Mesenchymal stem cell (in vitro differentiated cells and primary cell): ENCODE data around the gene LRSAM1.
A peak's percentile ranks its signal among the peaks of the same experiment; 100 is the strongest.

Experiments used
- DNase-seq: peaks from one replicate; pipeline ENCODE4 v3.0.0-alpha.2; 2013
- H2AFZ ChIP-seq: one replicate; pipeline ENCODE4 v1.6.1; 2013; ENCODE audit warnings: low read depth, mild to moderate bottlenecking, control low read depth, inconsistent platforms, low read length, moderate library complexity
- H2AK5ac ChIP-seq: 2 replicates; pipeline ENCODE4 v1.6.1; 2013; ENCODE audit warnings: low read length, moderate library complexity, mild to moderate bottlenecking, inconsistent platforms; ENCODE audit not compliant: severe bottlenecking
- H2BK120ac ChIP-seq: one replicate; pipeline ENCODE4 v1.6.1; 2013; ENCODE audit warnings: low read depth, mild to moderate bottlenecking, inconsistent platforms, low read length, moderate library complexity
- H2BK12ac ChIP-seq, 2 experiments: one replicate each; pipeline ENCODE4 v1.6.1; 2013; ENCODE audit warnings: inconsistent platforms in 2 of 2, low read length in 2 of 2, mild to moderate bottlenecking in 2 of 2, moderate library complexity in 2 of 2, control low read depth in 1 of 2
- H2BK15ac ChIP-seq: one replicate; pipeline ENCODE4 v1.6.1; 2013; ENCODE audit warnings: mild to moderate bottlenecking, low read depth, inconsistent platforms; ENCODE audit not compliant: poor library complexity, severe bottlenecking
- H2BK5ac ChIP-seq: 2 replicates; pipeline ENCODE4 v1.6.1; 2013; ENCODE audit warnings: low read depth, mild to moderate bottlenecking, low read length, control low read depth, inconsistent platforms; ENCODE audit not compliant: poor library complexity, severe bottlenecking
- H3K14ac ChIP-seq, 2 experiments: one replicate each; pipeline ENCODE4 v1.6.1; 2013; ENCODE audit warnings: inconsistent platforms in 2 of 2, low read length in 2 of 2, control low read depth in 1 of 2, mild to moderate bottlenecking in 1 of 2, moderate library complexity in 1 of 2
- H3K18ac ChIP-seq, 2 experiments: one replicate each; pipeline ENCODE4 v1.6.1; 2013; ENCODE audit warnings: inconsistent platforms in 2 of 2, low read length in 2 of 2, control low read depth in 1 of 2, low read depth in 1 of 2, mild to moderate bottlenecking in 1 of 2
- H3K23ac ChIP-seq, 2 experiments: one replicate each; pipeline ENCODE4 v1.6.1; 2013; ENCODE audit warnings: inconsistent platforms in 2 of 2, low read length in 2 of 2, mild to moderate bottlenecking in 2 of 2, moderate library complexity in 2 of 2, control low read depth in 1 of 2
- H3K27ac ChIP-seq: 2 replicates; pipeline ENCODE4 v1.5.1; 2013; ENCODE audit warnings: mild to moderate bottlenecking, moderate library complexity, low read length, control low read depth, inconsistent platforms; ENCODE audit not compliant: poor library complexity, severe bottlenecking
- H3K27me3 ChIP-seq, 2 experiments: 2 replicates each; pipeline versions ENCODE4 v1.6.1 to v1.7.0; 2013; ENCODE audit warnings: low read length in 2 of 2, mild to moderate bottlenecking in 2 of 2, moderate library complexity in 2 of 2, control low read depth in 1 of 2, inconsistent platforms in 1 of 2; ENCODE audit not compliant: control insufficient read depth in 1 of 2, insufficient read depth in 1 of 2
- H3K36me3 ChIP-seq, 2 experiments: 2 replicates each; pipeline versions ENCODE4 v1.6.1 to v1.7.0; 2013; ENCODE audit warnings: low read length in 2 of 2, control low read depth in 1 of 2, inconsistent platforms in 1 of 2, low read depth in 1 of 2, mild to moderate bottlenecking in 1 of 2; ENCODE audit not compliant: insufficient read depth in 2 of 2, control insufficient read depth in 1 of 2
- H3K4ac ChIP-seq, 2 experiments: one replicate each; pipeline ENCODE4 v1.6.1; 2013; ENCODE audit warnings: inconsistent platforms in 2 of 2, low read length in 2 of 2, mild to moderate bottlenecking in 2 of 2, moderate library complexity in 2 of 2, control low read depth in 1 of 2, low read depth in 1 of 2
- H3K4me1 ChIP-seq: 2 replicates; pipeline ENCODE4 v1.6.1; 2013; ENCODE audit warnings: low read depth, low read length, control low read depth; ENCODE audit not compliant: control insufficient read depth, insufficient read depth
- H3K4me2 ChIP-seq: 2 replicates; pipeline ENCODE4 v1.6.1; 2013; ENCODE audit warnings: low read length, mild to moderate bottlenecking, inconsistent platforms; ENCODE audit not compliant: poor library complexity, severe bottlenecking
- H3K4me3 ChIP-seq, 2 experiments: 2 replicates each; pipeline versions ENCODE4 v1.5.1 to v1.7.0; 2013; ENCODE audit warnings: low read length in 2 of 2, mild to moderate bottlenecking in 2 of 2, control low read depth in 1 of 2, low read depth in 1 of 2; ENCODE audit not compliant: insufficient read depth in 1 of 2
- H3K79me1 ChIP-seq: replicated peaks from 2 replicates; pipeline ENCODE4 v1.6.1; 2013; ENCODE audit warnings: mild to moderate bottlenecking, control low read depth, low read length, inconsistent platforms; ENCODE audit not compliant: poor library complexity, severe bottlenecking
- H3K9ac ChIP-seq: 2 replicates; pipeline ENCODE4 v1.7.0; 2013; ENCODE audit warnings: mild to moderate bottlenecking, low read length, moderate library complexity
- H3K9me3 ChIP-seq: 2 replicates; pipeline ENCODE4 v1.7.0; 2013; ENCODE audit warnings: mild to moderate bottlenecking, low read length; ENCODE audit not compliant: control insufficient read depth
- H4K8ac ChIP-seq: one replicate; pipeline ENCODE4 v1.6.1; 2013; ENCODE audit warnings: inconsistent platforms, mild to moderate bottlenecking, low read length, moderate library complexity
- H4K91ac ChIP-seq: one replicate; pipeline ENCODE4 v1.6.1; 2013; ENCODE audit warnings: mild to moderate bottlenecking, low read length, inconsistent platforms
- WGBS: methylation state at CpG from one replicate; pipeline ENCODE4 v1.1.7; 2013; ENCODE audit warnings: mixed read lengths; 5-methylcytosine and 5-hydroxymethylcytosine counted together

LRSAM1 gene

GRCh38 chr9:127492616-127493015 is 41.3 kb downstream of the LRSAM1 start:
- Histone ChIP-seq H2BK5ac (no peak overlapping the region), H3K27me3 (no peaks in the 10 kb centered on the region), H3K4ac (no peak overlapping the region), H3K9ac (no peak overlapping the region), H3K23ac (no peak overlapping the region), H2BK15ac (no peak overlapping the region), H3K4me2 (no peak overlapping the region), H3K14ac (no peak overlapping the region), H3K9me3 (no peaks in the 10 kb centered on the region), H3K4me3 (no peak overlapping the region), H2AFZ (no peak overlapping the region), H4K91ac (no peak overlapping the region), H4K8ac (no peak overlapping the region), H3K18ac (no peak overlapping the region), H3K79me1 (peaks cover 15% of the 10 kb centered on the region), H3K36me3 (peaks cover 72 to 75% of the 10 kb centered on the region in 2 experiments), H2BK120ac (no peak overlapping the region), H3K27ac (no peak overlapping the region), H2BK12ac (no peak overlapping the region), H3K4me1 (peaks cover 53% of the 10 kb centered on the region), H2AK5ac (peak overlapping the region; percentile 42)
- 91% methylated on average over 14 of the region's 14 CpGs for WGBS
- DNase-seq = no peak

- Histone ChIP-seq H3K4me1 (peaks cover 60% of the 10 kb centered on the region), H3K18ac (no peak overlapping the region), H3K9ac (no peak overlapping the region), H2AFZ (no peak overlapping the region), H2BK15ac (no peak overlapping the region), H2AK5ac (peak overlapping the region; percentile 10), H3K27me3 (no peaks in the 10 kb centered on the region), H2BK5ac (no peak overlapping the region), H3K36me3 (peaks cover 72 to 78% of the 10 kb centered on the region in 2 experiments), H3K9me3 (no peaks in the 10 kb centered on the region), H3K27ac (no peak overlapping the region), H3K14ac (no peak overlapping the region), H3K4me2 (no peak overlapping the region), H3K23ac (no peak overlapping the region), H2BK120ac (no peak overlapping the region), H4K8ac (no peak overlapping the region), H4K91ac (no peak overlapping the region), H2BK12ac (no peak overlapping the region), H3K4me3 (no peak overlapping the region), H3K4ac (no peak overlapping the region), H3K79me1 (peaks cover 17% of the 10 kb centered on the region)
- DNase-seq = no peak
- 96% methylated on average over 22 of the region's 22 CpGs for WGBS
Measured at GRCh38 chr9:127493592-127494303, 42.4 kb downstream of the LRSAM1 start.

- no peaks in the 10 kb centered on the region for H3K27me3 ChIP-seq
- H4K8ac ChIP-seq = no peak overlapping the region
- peaks cover 67 to 73% of the 10 kb centered on the region in 2 experiments for H3K36me3 ChIP-seq
- H2BK120ac ChIP-seq = no peak overlapping the region
- H3K4me3 ChIP-seq = no peak overlapping the region
- no peak overlapping the region for H2AFZ ChIP-seq
- no peak overlapping the region for H4K91ac ChIP-seq
- no peak overlapping the region for H3K4ac ChIP-seq
- no peak overlapping the region for H3K14ac ChIP-seq
- no peak overlapping the region for H3K23ac ChIP-seq
- H3K4me2 ChIP-seq = no peak overlapping the region
- no peak overlapping the region for H3K9ac ChIP-seq
- H2BK15ac ChIP-seq = no peak overlapping the region
- peaks cover 16% of the 10 kb centered on the region for H3K79me1 ChIP-seq
- H2BK5ac ChIP-seq = no peak overlapping the region
- H3K18ac ChIP-seq = no peak overlapping the region
- H2AK5ac ChIP-seq = no peak overlapping the region
- DNase-seq = no peak
- no peaks in the 10 kb centered on the region for H3K9me3 ChIP-seq
- 95% methylated on average over 9 of the region's 9 CpGs for WGBS
- no peak overlapping the region for H3K27ac ChIP-seq
- H2BK12ac ChIP-seq = no peak overlapping the region
- H3K4me1 ChIP-seq = peaks cover 59% of the 10 kb centered on the region
Measured at GRCh38 chr9:127494304-127494702, 43.0 kb downstream of the LRSAM1 start.

GRCh38 chr9:127495884-127496555 is 44.7 kb downstream of the LRSAM1 start:
- Histone ChIP-seq H2AFZ (no peak overlapping the region), H2AK5ac (peak overlapping the region; percentile 46), H2BK5ac (no peak overlapping the region), H3K4ac (no peak overlapping the region), H2BK120ac (no peak overlapping the region), H4K8ac (peak overlapping the region; percentile 33), H3K9me3 (no peaks in the 10 kb centered on the region), H3K23ac (no peak overlapping the region), H3K27ac (peak overlapping the region; percentile 83), H3K79me1 (peaks cover 14% of the 10 kb centered on the region), H3K18ac (peak overlapping the region in 1 of 2 experiments; percentile 69), H2BK15ac (no peak overlapping the region), H3K36me3 (peaks cover 67 to 73% of the 10 kb centered on the region in 2 experiments), H2BK12ac (peak overlapping the region in 1 of 2 experiments; percentile 83), H3K9ac (peak overlapping the region; percentile 76), H3K4me1 (peaks cover 54% of the 10 kb centered on the region), H3K4me2 (no peak overlapping the region), H4K91ac (no peak overlapping the region), H3K4me3 (no peak overlapping the region), H3K27me3 (no peaks in the 10 kb centered on the region), H3K14ac (peak overlapping the region in 1 of 2 experiments; percentile 26)
- no peak for DNase-seq
- WGBS = 87% methylated on average over 14 of the region's 14 CpGs
